Adrenal gland (tissue), 12 donors: ENCODE measurements around the gene ENDOG. TPM values are rescaled to one million over a fixed set of nuclear protein-coding genes. Genes with fewer than 3 reads are reported as not detected.

Experiments used
- DNase-seq, 7 donors: peaks; one replicate each; pipeline ENCODE4 v3.0.0-alpha.2; 2019 to 2020
- H3K27ac ChIP-seq, 5 donors: fragments of 200-600 bp; sonication (generic) in 4 of 5; 1 replicate in 3 of 5; 2 replicates in 2 of 5; pipeline versions ENCODE4 v1.5.1 to v1.8.0; 2016 to 2020; ENCODE audit warnings: mild to moderate bottlenecking in 1 of 5
- H3K27me3 ChIP-seq: fragments of 200-600 bp; 2 replicates; pipeline ENCODE4 v1.8.0; 2021
- H3K36me3 ChIP-seq, 2 donors: fragments of 200-600 bp; replicated peaks in 1 of 2; 1 replicate in 1 of 2; 2 replicates in 1 of 2; pipeline versions ENCODE4 v1.5.1 to v1.8.0; 2018 to 2022
- H3K4me1 ChIP-seq, 2 donors: fragments of 200-600 bp; replicated peaks in 1 of 2; 1 replicate in 1 of 2; 2 replicates in 1 of 2; pipeline versions ENCODE4 v1.5.1 to v1.8.0; 2018 to 2021
- H3K4me3 ChIP-seq, 4 donors: fragments of 200-600 bp; sonication (generic) in 3 of 4; one replicate each; pipeline ENCODE4 v1.5.1; 2016 to 2018
- H3K9me3 ChIP-seq, 3 donors: fragments of 200-600 bp; sonication (generic) in 1 of 3; replicated peaks in 1 of 3; 1 replicate in 2 of 3; 2 replicates in 1 of 3; pipeline versions ENCODE4 v1.5.1 to v1.8.0; 2016 to 2021
- POLR2A ChIP-seq, 2 donors: fragments of 450-650 bp; IDR thresholded peaks; one replicate each; pipeline ENCODE4 v1.6.1; 2017; ENCODE audit warnings: antibody characterized with exemption in 2 of 2, mild to moderate bottlenecking in 2 of 2, moderate library complexity in 1 of 2
- WGBS, 4 donors: extraction: QIAGEN DNeasy Blood & Tissue Kit in 2 of 4; methylation state at CpG; one replicate each; pipeline versions ENCODE4 v1.1.5 to v1.1.7; 2013 to 2017; 5-methylcytosine and 5-hydroxymethylcytosine counted together
- intact Hi-C, 2 donors: fragments of 100-400 bp; cut with DNase I; formaldehyde crosslinking; loops; one replicate each; pipeline versions ENCODE4 v1.14.1 to v1.15.0; 2022 to 2023
- polyA plus RNA-seq, 3 donors: library from polyadenylated mRNA; stranded (reverse); fragments of 200-250 nt in 2 of 3; fragments of 350-450 nt in 1 of 3; fragmentation: Illumina TruSeq in 1 of 3; extraction: RNeasy Lipid Tissue Mini Kit (QIAGEN cat#74804) in 1 of 3; gene quantifications; one replicate each; pipeline ENCODE4 v1.2.3, GENCODE V29; 2013 to 2014
- total RNA-seq, 9 donors: library from RNA; depleted of rRNA in 4 of 9; stranded (reverse); fragments of >200 nt in 4 of 9; fragments of 120-200 nt in 1 of 9; fragmentation: NEBNext Ultra II Directional in 1 of 9; extraction: Animal tissue kit (Norgen Biotek cat#: 25700) in 1 of 9; gene quantifications; one replicate each; pipeline versions ENCODE4 v1.1.0 to v1.2.4, GENCODE V29; 2013 to 2023
- TF ChIP-seq, protein P1 (sequence below), 6 experiments: fragments of 450-650 bp in 4 of 6; fragments of 200-600 bp in 2 of 6; sonication (generic) in 1 of 6; IDR thresholded peaks; 1 replicate in 5 of 6; 2 replicates in 1 of 6; pipeline versions ENCODE4 v1.5.1 to v1.8.0; 2016 to 2021; ENCODE audit warnings: antibody characterized with exemption in 6 of 6, mild to moderate bottlenecking in 2 of 6, moderate library complexity in 1 of 6
- donor health status: healthy with polysubstance abuse.
- donor health status: Bipolar disorder and iron deficiency.
- donor health status: DM: yes; HTN: yes; CAD: no.
- donor health status: DM: no; HTN: no; CAD: no.
- donor health status: DM: no; HTN: no; CAD: no.
- donor health status: DM: yes; HTN: yes; CAD: no.

ENDOG gene
- total and polyA plus RNA-seq, 12 donors, result 4.9 to 113 (median 32.1) TPM

DNA sequence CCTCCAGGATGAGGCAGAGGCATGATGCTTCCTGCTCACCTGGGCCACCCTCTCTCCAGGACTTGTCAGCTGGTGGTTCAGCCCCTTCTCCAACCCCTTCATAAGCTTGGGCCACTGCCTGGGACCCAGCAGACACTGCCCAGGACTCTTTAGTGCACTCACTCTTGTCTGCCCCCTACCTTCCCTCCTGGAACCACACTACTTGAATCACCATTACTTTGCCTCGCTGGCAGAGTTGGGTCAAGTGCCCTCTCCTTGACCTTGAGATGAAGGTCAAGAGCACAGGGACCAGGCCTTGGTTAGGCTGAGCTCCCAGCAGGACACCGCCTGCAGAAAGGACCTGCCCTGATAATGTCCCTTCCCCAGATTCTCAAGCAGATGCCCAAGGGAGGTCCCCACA, 8.5 kb upstream of the ENDOG start:
- Histone ChIP-seq H3K27me3 (no peaks in the 10 kb centered on the region), H3K36me3 (peaks cover 0 to 41% of the 10 kb centered on the region in 2 donors), H3K4me1 (no peaks in the 10 kb centered on the region), H3K4me3 (no peak overlapping the region), H3K9me3 (no peaks in the 10 kb centered on the region), H3K27ac (no peak overlapping the region)
- intact Hi-C loops, result no loop called here
- TF ChIP-seq POLR2A (IDR thresholded peaks at IDR 0.05), result no peak
- TF ChIP-seq, protein P1, sequence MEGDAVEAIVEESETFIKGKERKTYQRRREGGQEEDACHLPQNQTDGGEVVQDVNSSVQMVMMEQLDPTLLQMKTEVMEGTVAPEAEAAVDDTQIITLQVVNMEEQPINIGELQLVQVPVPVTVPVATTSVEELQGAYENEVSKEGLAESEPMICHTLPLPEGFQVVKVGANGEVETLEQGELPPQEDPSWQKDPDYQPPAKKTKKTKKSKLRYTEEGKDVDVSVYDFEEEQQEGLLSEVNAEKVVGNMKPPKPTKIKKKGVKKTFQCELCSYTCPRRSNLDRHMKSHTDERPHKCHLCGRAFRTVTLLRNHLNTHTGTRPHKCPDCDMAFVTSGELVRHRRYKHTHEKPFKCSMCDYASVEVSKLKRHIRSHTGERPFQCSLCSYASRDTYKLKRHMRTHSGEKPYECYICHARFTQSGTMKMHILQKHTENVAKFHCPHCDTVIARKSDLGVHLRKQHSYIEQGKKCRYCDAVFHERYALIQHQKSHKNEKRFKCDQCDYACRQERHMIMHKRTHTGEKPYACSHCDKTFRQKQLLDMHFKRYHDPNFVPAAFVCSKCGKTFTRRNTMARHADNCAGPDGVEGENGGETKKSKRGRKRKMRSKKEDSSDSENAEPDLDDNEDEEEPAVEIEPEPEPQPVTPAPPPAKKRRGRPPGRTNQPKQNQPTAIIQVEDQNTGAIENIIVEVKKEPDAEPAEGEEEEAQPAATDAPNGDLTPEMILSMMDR (IDR thresholded peaks at IDR 0.05), result peak in 1 of 6 experiments; percentile 14
- WGBS, 4 donors, result 50 to 73% (median 63%) methylated on average over 1 to 2 of the region's 2 CpGs
- DNase-seq, result no peak

DNA sequence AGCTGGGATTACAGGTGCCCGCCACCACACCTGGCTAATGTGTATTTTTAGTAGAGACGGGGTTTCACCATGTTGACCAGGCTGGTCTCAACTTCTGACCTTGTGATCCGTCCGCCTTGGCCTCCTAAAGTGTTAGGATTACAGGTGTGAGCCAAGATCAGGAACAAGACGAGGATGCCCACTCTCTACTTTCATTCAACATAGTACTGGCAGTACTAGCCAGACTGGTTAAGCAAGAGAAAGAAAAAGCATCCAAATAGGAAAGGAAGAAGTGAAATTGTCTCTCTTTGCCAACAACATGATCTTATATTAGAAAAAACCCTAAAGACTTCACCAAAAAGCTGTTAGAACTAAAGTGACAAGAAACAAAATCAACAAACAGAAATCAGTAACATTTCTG, 7.4 kb upstream of the ENDOG start:
- Histone ChIP-seq H3K4me3 (no peak overlapping the region), H3K36me3 (peaks cover 0 to 31% of the 10 kb centered on the region in 2 donors), H3K4me1 (no peaks in the 10 kb centered on the region), H3K9me3 (no peaks in the 10 kb centered on the region), H3K27ac (no peak overlapping the region), H3K27me3 (no peaks in the 10 kb centered on the region)
- intact Hi-C loops, result no loop called here
- WGBS, 4 donors, result 64 to 73% (median 67%) methylated on average over 5 of the region's 5 CpGs
- no peak for TF ChIP-seq POLR2A (IDR thresholded peaks at IDR 0.05)
- TF ChIP-seq, protein P1 (IDR thresholded peaks at IDR 0.05), result no peak
- no peak for DNase-seq

DNA sequence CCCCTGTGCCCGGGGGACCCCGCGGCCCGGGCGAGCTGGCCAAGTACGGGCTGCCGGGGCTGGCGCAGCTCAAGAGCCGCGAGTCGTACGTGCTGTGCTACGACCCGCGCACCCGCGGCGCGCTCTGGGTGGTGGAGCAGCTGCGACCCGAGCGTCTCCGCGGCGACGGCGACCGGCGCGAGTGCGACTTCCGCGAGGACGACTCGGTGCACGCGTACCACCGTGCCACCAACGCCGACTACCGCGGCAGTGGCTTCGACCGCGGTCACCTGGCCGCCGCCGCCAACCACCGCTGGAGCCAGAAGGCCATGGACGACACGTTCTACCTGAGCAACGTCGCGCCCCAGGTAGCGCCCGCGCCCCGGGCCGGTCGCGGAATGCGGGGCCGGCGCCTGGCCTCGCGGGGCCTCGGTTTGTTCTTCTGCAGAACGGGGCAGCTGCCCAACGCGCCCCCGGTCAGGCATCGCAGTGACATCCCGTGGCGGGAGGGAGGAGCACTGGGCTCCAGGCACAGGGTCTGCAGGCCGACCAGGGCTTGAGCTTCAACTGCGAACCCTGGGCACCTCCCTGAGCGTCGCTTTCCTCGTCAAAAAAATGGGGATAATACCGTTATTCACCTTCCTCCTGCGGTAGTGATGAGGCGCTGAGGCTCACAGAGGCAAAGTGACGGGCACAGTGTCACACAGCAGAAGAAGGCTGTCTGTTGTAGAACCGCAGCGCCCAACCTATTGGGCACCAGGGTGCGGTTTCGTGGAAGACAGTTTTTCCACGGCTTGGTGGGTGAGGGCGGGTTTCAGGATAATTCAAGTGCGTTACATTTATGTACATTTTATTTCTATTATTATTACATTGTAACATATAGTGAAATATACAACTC, 777 bp downstream of the ENDOG start:
- DNase-seq, result peak in 5 of 7 donors; percentile 40 to 61 (median 47)
- intact Hi-C loops, result no loop called here
- H3K4me1 ChIP-seq, result peaks cover 4 to 14% of the 10 kb centered on the region in 2 donors
- peaks cover 0 to 23% of the 10 kb centered on the region in 2 donors for H3K36me3 ChIP-seq
- H3K27ac ChIP-seq, result peak overlapping the region in 4 of 5 donors; percentile 57 to 92 (median 76)
- H3K9me3 ChIP-seq, result no peaks in the 10 kb centered on the region
- 11 to 78% (median 30%) methylated on average over 11 to 90 of the region's 90 CpGs for WGBS, 4 donors
- no peaks in the 10 kb centered on the region for H3K27me3 ChIP-seq
- H3K4me3 ChIP-seq, result peak overlapping the region in 2 of 4 donors; percentile 49 to 73
- TF ChIP-seq, protein P1 (IDR thresholded peaks at IDR 0.05), result no peak
- TF ChIP-seq POLR2A (IDR thresholded peaks at IDR 0.05), result no peak

DNA sequence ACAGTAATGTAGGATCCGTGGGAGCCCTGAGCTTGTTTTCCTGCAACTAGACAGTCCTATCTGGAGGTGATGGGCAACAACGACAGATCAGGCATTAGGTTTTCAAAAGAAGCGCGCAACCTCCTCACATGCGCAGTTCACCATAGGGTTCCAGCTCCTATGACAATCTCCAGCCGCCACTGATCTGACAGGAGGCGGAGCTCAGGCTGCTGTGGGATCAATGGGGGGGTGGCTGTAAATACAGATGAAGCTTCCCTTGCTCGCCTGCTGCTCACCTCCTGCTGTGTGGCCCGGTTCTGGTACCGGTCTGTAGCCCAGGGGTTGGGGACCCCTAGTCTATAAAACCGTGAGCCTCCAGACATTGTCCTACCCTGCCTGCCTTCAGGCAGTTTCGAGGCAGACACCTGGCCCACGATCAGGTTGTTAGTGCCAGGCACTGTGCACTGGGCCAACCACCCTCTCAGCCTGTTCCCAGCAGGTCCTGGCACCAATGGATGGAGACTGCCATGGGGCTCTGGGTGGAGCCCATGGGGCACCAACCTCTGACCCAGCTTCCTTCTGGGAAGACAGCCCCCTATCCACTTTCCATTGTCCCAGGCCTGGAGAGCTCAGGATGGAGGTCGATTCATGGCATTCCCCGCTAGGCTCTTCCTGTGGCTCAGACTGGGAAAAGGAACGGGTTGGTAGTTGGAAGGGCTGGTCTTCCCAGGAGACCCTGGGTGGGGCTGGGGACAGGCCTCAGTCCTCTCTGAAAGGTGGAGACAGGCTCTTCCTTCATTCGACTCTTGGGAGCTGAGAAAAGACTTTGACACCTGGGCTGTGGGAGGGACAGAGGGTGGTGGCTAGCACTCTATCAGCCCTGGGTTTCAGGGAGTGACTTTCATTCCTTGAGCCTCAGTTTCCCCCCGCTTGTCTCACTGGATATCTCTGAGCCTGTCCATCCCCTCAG, 1.7 kb downstream of the ENDOG start:
- DNase-seq, result peak in 1 of 7 donors; percentile 79
- Histone ChIP-seq H3K4me3 (no peak overlapping the region), H3K27me3 (no peaks in the 10 kb centered on the region), H3K4me1 (peaks cover 4 to 14% of the 10 kb centered on the region in 2 donors), H3K27ac (no peak overlapping the region), H3K9me3 (no peaks in the 10 kb centered on the region), H3K36me3 (peaks cover 0 to 31% of the 10 kb centered on the region in 2 donors)
- WGBS, 4 donors, result 83 to 86% (median 85%) methylated on average over 10 to 18 of the region's 18 CpGs
- intact Hi-C loops, result no loop called here
- TF ChIP-seq, protein P1 (IDR thresholded peaks at IDR 0.05), result no peak
- TF ChIP-seq POLR2A (IDR thresholded peaks at IDR 0.05), result no peak
